ENCODE measurements around the gene PCMT1. TPM values are rescaled to one million over a fixed set of nuclear protein-coding genes. Genes with fewer than 3 reads are reported as not detected.

The PCMT1 gene
- total RNA-seq, 1 donor: 117 TPM

- no peak for TF ChIP-seq CTCF (IDR thresholded peaks at IDR 0.05; ENCODE audit: insufficient read depth, low read length)
- DNase-seq (ENCODE audit: low read depth): no peak
- H3K4me3 ChIP-seq (ENCODE audit: low read depth, low read length): no peak overlapping the region
Measured at GRCh38 chr6:149857541-149857940, 108.0 kb downstream of the PCMT1 start.

- H3K4me3 ChIP-seq (ENCODE audit: low read depth, low read length): no peak overlapping the region
- no peak for TF ChIP-seq CTCF (IDR thresholded peaks at IDR 0.05; ENCODE audit: insufficient read depth, low read length)
- DNase-seq (ENCODE audit: low read depth): peak; percentile 62
Measured at GRCh38 chr6:149859368-149859767, 109.8 kb downstream of the PCMT1 start.

- no peak for TF ChIP-seq CTCF (IDR thresholded peaks at IDR 0.05; ENCODE audit: insufficient read depth, low read length)
- DNase-seq (ENCODE audit: low read depth): no peak
- H3K4me3 ChIP-seq (ENCODE audit: low read depth, low read length): no peak overlapping the region
Measured at GRCh38 chr6:149859938-149860337, 110.4 kb downstream of the PCMT1 start.

GRCh38 chr6:149860513-149860833 lies 110.9 kb downstream of the PCMT1 start:
- TF ChIP-seq CTCF (IDR thresholded peaks at IDR 0.05; ENCODE audit: insufficient read depth, low read length): no peak
- H3K4me3 ChIP-seq (ENCODE audit: low read depth, low read length): no peak overlapping the region
- DNase-seq (ENCODE audit: low read depth): no peak

Other genes with a start within 250 kb of the PCMT1 start
- 36.1 and 46.0 TPM in 2 replicates for gene PPIL4, start 203.7 kb upstream of the PCMT1 start, total RNA-seq (ENCODE audit: low replicate concordance)
- 63.4 and 87.9 TPM in 2 replicates for gene GINM1, start 183.4 kb upstream of the PCMT1 start, total RNA-seq (ENCODE audit: low replicate concordance)
- 26.7 and 32.3 TPM in 2 replicates for gene KATNA1, start 101.0 kb upstream of the PCMT1 start, total RNA-seq (ENCODE audit: low replicate concordance)
- gene LATS1, start 31.6 kb upstream of the PCMT1 start, total RNA-seq (ENCODE audit: low replicate concordance): 10.1 and 33.4 TPM in 2 replicates
- gene NUP43, start 3.2 kb upstream of the PCMT1 start, total RNA-seq (ENCODE audit: low replicate concordance): 20.6 and 45.6 TPM in 2 replicates
- 20.0 and 74.1 TPM in 2 replicates for gene LRP11, start 114.6 kb downstream of the PCMT1 start, total RNA-seq (ENCODE audit: low replicate concordance)
- 0.63 TPM in 1 of 2 replicates, not detected in the other for gene RAET1E, start 148.4 kb downstream of the PCMT1 start, total RNA-seq (ENCODE audit: low replicate concordance)
- 0.82 and 4.6 TPM in 2 replicates for gene RAET1G, start 173.4 kb downstream of the PCMT1 start, total RNA-seq (ENCODE audit: low replicate concordance)
- 2.5 and 3.3 TPM in 2 replicates for gene ULBP2, start 192.3 kb downstream of the PCMT1 start, total RNA-seq (ENCODE audit: low replicate concordance)
- gene ULBP1, start 214.2 kb downstream of the PCMT1 start, total RNA-seq (ENCODE audit: low replicate concordance): 0.65 and 1.7 TPM in 2 replicates